Measurements from ENCODE around the gene TAF11L11. TPM values are rescaled to one million over a fixed set of nuclear protein-coding genes. Genes with fewer than 3 reads are reported as not detected.
"Not testable (repeated sequence)": the region's sequence is repeated elsewhere in the genome, so short reads cannot be mapped to it uniquely, and the experiment has no call there.

Gene TAF11L11
- total RNA-seq, 2 experiments from 2014 or later, result not detected

- Histone ChIP-seq H3K27ac (ENCODE audit: low read depth, low read length, poor library complexity, severe bottlenecking) (no peak overlapping the region), H3K4me3 (ENCODE audit: low read depth, low read length, poor library complexity, severe bottlenecking) (no peak overlapping the region), H3K79me2 (ENCODE audit: insufficient read depth, low read depth, low read length) (no peaks in the 10 kb centered on the region), H3K4me1 (ENCODE audit: insufficient read depth, low read length, poor library complexity, severe bottlenecking) (no peaks in the 10 kb centered on the region), H3K4me2 (ENCODE audit: low read length) (no peak overlapping the region), H4K20me1 (ENCODE audit: insufficient read depth, low read length) (no peaks in the 10 kb centered on the region), H3K9me2 (ENCODE audit: insufficient read depth, low read length) (no peaks in the 10 kb centered on the region), H3K36me3 (ENCODE audit: insufficient read depth, low read length) (no peaks in the 10 kb centered on the region), H3K9me3 (ENCODE audit: low read length) (no peaks in the 10 kb centered on the region), H2AFZ (ENCODE audit: low read length) (no peak overlapping the region)
- no peak for DNase-seq (ENCODE audit: low spot score)
- ChIA-PET CTCF (ENCODE audit: unreplicated experiment) (no interaction called here), POLR2A (no interaction called here)
- no TSS peak for BruUV-seq (replicated peaks)
- no peak for TF ChIP-seq CTCF (conservative IDR thresholded peaks at IDR 0.05; ENCODE audit: low read length)
- no peak for TF ChIP-seq EZH2phosphoT487 (IDR thresholded peaks at IDR 0.05; ENCODE audit: borderline replicate concordance, low read depth, low read length)
- intact Hi-C loops (cut with micrococcal nuclease; ENCODE audit: unreplicated experiment), result no loop called here
Measured at GRCh38 chr5:17619354-17619753, 15.4 kb downstream of the TAF11L11 start.

GRCh38 chr5:17620627-17621026 is 16.6 kb downstream of the TAF11L11 start:
- no peaks in the 10 kb centered on the region for H3K36me3 ChIP-seq (ENCODE audit: insufficient read depth, low read length)
- ChIA-PET POLR2A (no interaction called here), CTCF (ENCODE audit: unreplicated experiment) (no interaction called here)
- H3K4me3 ChIP-seq (ENCODE audit: low read depth, low read length, poor library complexity, severe bottlenecking), result no peak overlapping the region
- no peak overlapping the region for H2AFZ ChIP-seq (ENCODE audit: low read length)
- H4K20me1 ChIP-seq (ENCODE audit: insufficient read depth, low read length), result no peaks in the 10 kb centered on the region
- no peaks in the 10 kb centered on the region for H3K79me2 ChIP-seq (ENCODE audit: insufficient read depth, low read depth, low read length)
- intact Hi-C loops (cut with micrococcal nuclease; ENCODE audit: unreplicated experiment), result no loop called here
- H3K9me2 ChIP-seq (ENCODE audit: insufficient read depth, low read length), result no peaks in the 10 kb centered on the region
- TF ChIP-seq CTCF (conservative IDR thresholded peaks at IDR 0.05; ENCODE audit: low read length) (peak; percentile 66), EZH2phosphoT487 (IDR thresholded peaks at IDR 0.05; ENCODE audit: borderline replicate concordance, low read depth, low read length) (no peak)
- DNase-seq (ENCODE audit: low spot score), result no peak
- H3K9me3 ChIP-seq (ENCODE audit: low read length), result no peaks in the 10 kb centered on the region
- no TSS peak for BruUV-seq (replicated peaks)
- H3K4me1 ChIP-seq (ENCODE audit: insufficient read depth, low read length, poor library complexity, severe bottlenecking), result no peaks in the 10 kb centered on the region
- H3K4me2 ChIP-seq (ENCODE audit: low read length), result no peak overlapping the region
- H3K27ac ChIP-seq (ENCODE audit: low read depth, low read length, poor library complexity, severe bottlenecking), result no peak overlapping the region

GRCh38 chr5:17625686-17626085 is 21.7 kb downstream of the TAF11L11 start:
- no peak overlapping the region for H3K4me2 ChIP-seq (ENCODE audit: low read length)
- ChIA-PET CTCF (ENCODE audit: unreplicated experiment) (no interaction called here), POLR2A (no interaction called here)
- no peaks in the 10 kb centered on the region for H3K36me3 ChIP-seq (ENCODE audit: insufficient read depth, low read length)
- no peaks in the 10 kb centered on the region for H4K20me1 ChIP-seq (ENCODE audit: insufficient read depth, low read length)
- no peaks in the 10 kb centered on the region for H3K9me2 ChIP-seq (ENCODE audit: insufficient read depth, low read length)
- no peaks in the 10 kb centered on the region for H3K79me2 ChIP-seq (ENCODE audit: insufficient read depth, low read depth, low read length)
- H3K4me3 ChIP-seq (ENCODE audit: low read depth, low read length, poor library complexity, severe bottlenecking), result no peak overlapping the region
- no peak for TF ChIP-seq EZH2phosphoT487 (IDR thresholded peaks at IDR 0.05; ENCODE audit: borderline replicate concordance, low read depth, low read length)
- TF ChIP-seq CTCF (conservative IDR thresholded peaks at IDR 0.05; ENCODE audit: low read length), result no peak
- no peak overlapping the region for H2AFZ ChIP-seq (ENCODE audit: low read length)
- intact Hi-C loops (cut with micrococcal nuclease; ENCODE audit: unreplicated experiment), result no loop called here
- DNase-seq (ENCODE audit: low spot score), result no peak
- no peaks in the 10 kb centered on the region for H3K9me3 ChIP-seq (ENCODE audit: low read length)
- no TSS peak for BruUV-seq (replicated peaks)
- H3K27ac ChIP-seq (ENCODE audit: low read depth, low read length, poor library complexity, severe bottlenecking), result no peak overlapping the region
- H3K4me1 ChIP-seq (ENCODE audit: insufficient read depth, low read length, poor library complexity, severe bottlenecking), result no peaks in the 10 kb centered on the region

- H3K4me2 ChIP-seq (ENCODE audit: low read length); H3K9me2 ChIP-seq (ENCODE audit: insufficient read depth, low read length); H3K4me1 ChIP-seq (ENCODE audit: insufficient read depth, low read length, poor library complexity, severe bottlenecking); H3K9me3 ChIP-seq (ENCODE audit: low read length); H3K4me3 ChIP-seq (ENCODE audit: low read depth, low read length, poor library complexity, severe bottlenecking); H2AFZ ChIP-seq (ENCODE audit: low read length); H3K36me3 ChIP-seq (ENCODE audit: insufficient read depth, low read length); H4K20me1 ChIP-seq (ENCODE audit: insufficient read depth, low read length); BruUV-seq (replicated peaks); H3K27ac ChIP-seq (ENCODE audit: low read depth, low read length, poor library complexity, severe bottlenecking); H3K79me2 ChIP-seq (ENCODE audit: insufficient read depth, low read depth, low read length); DNase-seq (ENCODE audit: low spot score); intact Hi-C loops (cut with micrococcal nuclease; ENCODE audit: unreplicated experiment); CTCF ChIA-PET (ENCODE audit: unreplicated experiment); POLR2A ChIA-PET: not testable (repeated sequence)
Measured at GRCh38 chr5:17631788-17632187, 27.8 kb downstream of the TAF11L11 start, which contains the start of gene TAF11L13. TSS of gene TAF11L13 (plus strand) at chr5:17632088.

Data from OCI-LY7 (cell line).